Gastroesophageal sphincter (tissue), 3 donors: ENCODE data around the gene NOP53.

Source experiments
- CTCF ChIP-seq, 4 experiments: fragments of 200-600 bp in 2 of 4; fragments of 450-650 bp in 2 of 4; sonication (generic) in 1 of 4; IDR thresholded peaks; one replicate each; pipeline ENCODE4 v1.5.1; 2017 to 2019; ENCODE audit warnings: antibody characterized with exemption in 4 of 4, mild to moderate bottlenecking in 2 of 4, moderate library complexity in 2 of 4
- POLR2A ChIP-seq, 2 donors: fragments of 450-650 bp; IDR thresholded peaks; one replicate each; pipeline ENCODE4 v1.6.1; 2017; ENCODE audit warnings: antibody characterized with exemption in 2 of 2, mild to moderate bottlenecking in 2 of 2, moderate library complexity in 1 of 2
- POLR2AphosphoS5 ChIP-seq: sonication (generic); formaldehyde crosslinking; IDR thresholded peaks from one replicate; pipeline ENCODE4 v1.6.1; 2017; ENCODE audit warnings: antibody characterized with exemption

- TF ChIP-seq POLR2A (IDR thresholded peaks at IDR 0.05), result peak; percentile 17
- no peak for TF ChIP-seq CTCF (IDR thresholded peaks at IDR 0.05)
- TF ChIP-seq POLR2AphosphoS5, result peak; percentile 75
Measured at GRCh38 chr19:47779524-47780214, 34.3 kb downstream of the NOP53 start.
